Transverse colon (tissue), 4 donors: ENCODE measurements around the gene SP5.

Experiments used
- CTCF ChIP-seq, 5 experiments: fragments of 200-600 bp in 3 of 5; fragments of 450-650 bp in 2 of 5; sonication (generic) in 3 of 5; IDR thresholded peaks; 1 replicate in 2 of 5; 2 replicates in 3 of 5; pipeline ENCODE4 v1.5.1; 2016 to 2017; ENCODE audit warnings: antibody characterized with exemption in 5 of 5, inconsistent platforms in 3 of 5, mild to moderate bottlenecking in 2 of 5, moderate library complexity in 1 of 5
- EP300 ChIP-seq: sonication (generic); formaldehyde crosslinking; IDR thresholded peaks from one replicate; pipeline ENCODE4 v1.6.1; 2017; ENCODE audit warnings: antibody characterized with exemption, low read depth
- POLR2A ChIP-seq: fragments of 450-650 bp; IDR thresholded peaks from one replicate; pipeline ENCODE4 v1.6.1; 2016; ENCODE audit warnings: antibody characterized with exemption, mild to moderate bottlenecking, moderate library complexity
- POLR2AphosphoS5 ChIP-seq, 3 donors: sonication (generic); formaldehyde crosslinking; IDR thresholded peaks; one replicate each; pipeline ENCODE4 v1.6.1; 2016; ENCODE audit warnings: antibody characterized with exemption in 3 of 3

GRCh38 chr2:170740660-170741059 is 25.5 kb downstream of the SP5 start:
- TF ChIP-seq POLR2A (no peak), CTCF (IDR thresholded peaks at IDR 0.05) (no peak), EP300 (no peak), POLR2AphosphoS5 (IDR thresholded peaks at IDR 0.05) (no peak)
